ENCODE measurements around the gene OR52E2. TPM values are rescaled to one million over a fixed set of nuclear protein-coding genes. Genes with fewer than 3 reads are reported as not detected.

Gene OR52E2
- total and polyA plus RNA-seq, 2 donors (not counting 3 experiments of a cell fraction or from before 2014, with no cell fraction given), result not detected

- no TSS peak for BruUV-seq (replicated peaks)
- peaks cover 0 to 2% of the 10 kb centered on the region in 2 experiments for H3K27me3 ChIP-seq (ENCODE audit: control insufficient read depth in 2 of 2, insufficient read depth in 2 of 2, low read length in 2 of 2)
- no peak overlapping the region for H2AFZ ChIP-seq (ENCODE audit: low read depth, low read length)
- intact Hi-C loops (cut with micrococcal nuclease) (no loop called here), dilution Hi-C loops (cut with MboI; ENCODE audit: extremely low pct_ligation_motif_present, low sequenced_read_pairs) (no loop called here)
- ChIA-PET CTCF (no interaction called here), POLR2A (no interaction called here)
- FAIRE-seq (no peak), DNase-seq (ENCODE audit: low read depth, low spot score) (no peak)
- H3K9ac ChIP-seq (replicated peaks; ENCODE audit: extremely low read depth, insufficient read depth, low read length), result no peak overlapping the region
- no peaks in the 10 kb centered on the region for H3K36me3 ChIP-seq (ENCODE audit: control insufficient read depth in 2 of 2, extremely low read depth in 1 of 2, insufficient read depth in 2 of 2, low read length in 2 of 2)
- H3K4me2 ChIP-seq (ENCODE audit: insufficient read depth, low read length), result no peak overlapping the region
- no peak overlapping the region for H3K4me3 ChIP-seq (replicated peaks in 1 of 3; ENCODE audit: insufficient read depth in 1 of 3, low read depth in 1 of 3, low read length in 3 of 3)
- no peaks in the 10 kb centered on the region for H3K4me1 ChIP-seq (ENCODE audit: control insufficient read depth, extremely low read depth, insufficient read depth, low read length)
- no peaks in the 10 kb centered on the region for H4K20me1 ChIP-seq (replicated peaks; ENCODE audit: control insufficient read depth, extremely low read depth, insufficient read depth, low read length)
- no peaks in the 10 kb centered on the region for H3K9me3 ChIP-seq (replicated peaks; ENCODE audit: control insufficient read depth, insufficient read depth, low read length)
- no peak overlapping the region for H3K27ac ChIP-seq (ENCODE audit: insufficient read depth, low read depth, low read length)
- no peak for TF ChIP-seq POLR2A (IDR thresholded peaks at IDR 0.05; ENCODE audit: low read depth, low read length)
- TF ChIP-seq JUN (IDR thresholded peaks at IDR 0.05; ENCODE audit: borderline replicate concordance, insufficient read depth, insufficient read length, low read depth), result no peak
- TF ChIP-seq GATA2 (IDR thresholded peaks at IDR 0.05; ENCODE audit: insufficient read depth, insufficient read length, low read depth, low read length), result no peak
- TF ChIP-seq FOS (IDR thresholded peaks at IDR 0.05; ENCODE audit: borderline replicate concordance, insufficient read depth, low read length), result no peak
- no peak for TF ChIP-seq POLR2AphosphoS5 (IDR thresholded peaks at IDR 0.05; ENCODE audit: insufficient read depth, low read depth, low read length)
- no peak for TF ChIP-seq EZH2 (IDR thresholded peaks at IDR 0.05; ENCODE audit: borderline replicate concordance, low read depth, low read length, severe bottlenecking)
- no peak for TF ChIP-seq MYC (IDR thresholded peaks at IDR 0.05; ENCODE audit: low read depth, low read length)
- no peak for TF ChIP-seq CTCF (IDR thresholded peaks at IDR 0.05; ENCODE audit: extremely low read depth in 1 of 2, insufficient read depth in 1 of 2, low read depth in 1 of 2, low read length in 2 of 2)
- TF ChIP-seq, protein P1, sequence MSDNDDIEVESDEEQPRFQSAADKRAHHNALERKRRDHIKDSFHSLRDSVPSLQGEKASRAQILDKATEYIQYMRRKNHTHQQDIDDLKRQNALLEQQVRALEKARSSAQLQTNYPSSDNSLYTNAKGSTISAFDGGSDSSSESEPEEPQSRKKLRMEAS (IDR thresholded peaks at IDR 0.05; ENCODE audit: insufficient read depth, insufficient read length), result no peak
- H3K9me1 ChIP-seq (replicated peaks; ENCODE audit: control insufficient read depth, extremely low read depth, insufficient read depth, low read length), result no peaks in the 10 kb centered on the region
- no peaks in the 10 kb centered on the region for H3K79me2 ChIP-seq (ENCODE audit: control insufficient read depth, insufficient read depth, low read length)
These were observed 22.0 kb upstream of the OR52E2 start for GRCh38 chr11:5081405-5081804.
